ENCODE measurements around the gene SFXN4.

- TF ChIP-seq ZNF70 (CRISPR knock-in tag; IDR thresholded peaks at IDR 0.05): no peak
- TF ChIP-seq PATZ1 (CRISPR knock-in tag; IDR thresholded peaks at IDR 0.05; ENCODE audit: borderline replicate concordance): no peak
Observed at GRCh38 chr10:119207713-119208552, 42.4 kb upstream of the SFXN4 start.
